ENCODE measurements around the gene RAD54L. TPM values are rescaled to one million over a fixed set of nuclear protein-coding genes. Genes with fewer than 3 reads are reported as not detected.

The RAD54L gene
- total RNA-seq, 1 experiment from 2014 or later: 29.4 TPM

GRCh38 chr1:46218443-46218842 lies 29.1 kb upstream of the RAD54L start:
- Histone ChIP-seq H3K4me1 (ENCODE audit: control insufficient read depth, insufficient read depth, low read length) (peaks cover 5% of the 10 kb centered on the region; the same call in 1 of the 2 replicates), H3K27ac (ENCODE audit: low read length) (no peak overlapping the region), H3K27me3 (ENCODE audit: control insufficient read depth, insufficient read depth, low read length) (no peaks in the 10 kb centered on the region), H3K36me3 (ENCODE audit: control insufficient read depth, insufficient read depth, low read length) (no peaks in the 10 kb centered on the region), H3K4me3 (ENCODE audit: low read depth in 2 of 2, low read length in 2 of 2) (no peak overlapping the region), H3K9me3 (ENCODE audit: control insufficient read depth, insufficient read depth, low read depth, low read length) (no peaks in the 10 kb centered on the region)
- in situ Hi-C loops (cut with HindIII; ENCODE audit: low pct_unique_long_range_greater_than_20kb, low sequenced_read_pairs) (no loop called here), intact Hi-C loops (cut with micrococcal nuclease; ENCODE audit: unreplicated experiment) (no loop called here)
- CTCF ChIA-PET: no interaction called here
- no peak for ATAC-seq
- no TSS peak for BruUV-seq (replicated peaks)
- no peak for DNase-seq (ENCODE audit: low read depth, low spot score)
- TF ChIP-seq REST (IDR thresholded peaks at IDR 0.05; ENCODE audit: insufficient read depth in 1 of 2, low read depth in 2 of 2, low read length in 1 of 2) (no peak), CTCF (IDR thresholded peaks at IDR 0.05) (no peak), TCF7L2 (IDR thresholded peaks at IDR 0.05; ENCODE audit: low read depth, low read length) (no peak), SIN3A (IDR thresholded peaks at IDR 0.05; ENCODE audit: borderline replicate concordance, insufficient read depth, low read depth, low read length) (no peak)
- POLR2A ChIA-PET: interaction anchor here (0.6 kb wide), 1 partner anchor 95 kb away, joined by 10 read pairs; no protein-coding TSS in a partner anchor

GRCh38 chr1:46219551-46220520 lies 27.7 kb upstream of the RAD54L start:
- Histone ChIP-seq H3K27me3 (ENCODE audit: control insufficient read depth, insufficient read depth, low read length) (no peaks in the 10 kb centered on the region), H3K4me3 (ENCODE audit: low read depth in 2 of 2, low read length in 2 of 2) (no peak overlapping the region), H3K36me3 (ENCODE audit: control insufficient read depth, insufficient read depth, low read length) (no peaks in the 10 kb centered on the region), H3K27ac (ENCODE audit: low read length) (no peak overlapping the region), H3K9me3 (ENCODE audit: control insufficient read depth, insufficient read depth, low read depth, low read length) (no peaks in the 10 kb centered on the region), H3K4me1 (ENCODE audit: control insufficient read depth, insufficient read depth, low read length) (peaks cover 7% of the 10 kb centered on the region; the same call in 1 of the 2 replicates)
- ATAC-seq (no peak), DNase-seq (ENCODE audit: low read depth, low spot score) (no peak)
- in situ Hi-C loops (cut with HindIII; ENCODE audit: low pct_unique_long_range_greater_than_20kb, low sequenced_read_pairs) (no loop called here), intact Hi-C loops (cut with micrococcal nuclease; ENCODE audit: unreplicated experiment) (no loop called here)
- CTCF ChIA-PET: interaction anchor here (0.6 kb wide), 1 partner anchor 99 kb away, joined by 3 read pairs; no protein-coding TSS in a partner anchor
- POLR2A ChIA-PET: interaction anchor here (0.9 kb wide), 1 partner anchor 36 kb away, joined by 3 read pairs; no protein-coding TSS in a partner anchor
- TF ChIP-seq POLR2AphosphoS5 (IDR thresholded peaks at IDR 0.05; ENCODE audit: low read depth, low read length): no peak
- no peak for TF ChIP-seq REST (IDR thresholded peaks at IDR 0.05; ENCODE audit: insufficient read depth in 1 of 2, low read depth in 2 of 2, low read length in 1 of 2)
- TF ChIP-seq SIN3A (IDR thresholded peaks at IDR 0.05; ENCODE audit: borderline replicate concordance, insufficient read depth, low read depth, low read length): no peak
- no TSS peak for BruUV-seq (replicated peaks)
